Heart left ventricle (tissue), 13 donors: ENCODE results near the gene FEZ2.

Experiments
- POLR2A ChIP-seq, 2 donors: fragments of 450-650 bp; IDR thresholded peaks; one replicate each; pipeline ENCODE4 v1.6.1; 2017; ENCODE audit warnings: antibody characterized with exemption in 2 of 2, mild to moderate bottlenecking in 2 of 2, moderate library complexity in 2 of 2
- TF ChIP-seq, protein P1 (sequence below), 12 donors: fragments of 200-600 bp; sonication (generic) in 4 of 12; IDR thresholded peaks; one replicate each; pipeline versions ENCODE4 v1.5.0 to v1.8.0; 2018 to 2022; ENCODE audit warnings: antibody characterized with exemption in 12 of 12, mild to moderate bottlenecking in 5 of 12
- donor health status: ischemic (EF 13 %, LVEDD 7.1; RV severe dilation, severe dysfunction).
- donor health status: DM: no; HTN: yes; CAD: no.
- donor health status: DM: no; HTN: no; CAD: no.
- donor health status: ischemic (EF 25% LVEDD 6.9; RV normal size, moderate dysfunction).
- donor health status: ischemic (EF 25% LVEDD 5.7; RV mildly dilated, moderate dysfunction).
- donor health status: ischemic (EF 35%, LVEDD 5.7; RV mildly dilated, moderate dysfunction).
- donor health status: nonischemic (EF 11% LVEDD 7.7; RV severe dilation, severe dysfunction).
- donor health status: DM: yes; HTN: yes; CAD: no.
- donor health status: PGD.
- donor health status: ischemic (EF 29% LVEDD 5.4; RV normal size, mild dysfunction).
- donor health status: nonischemic (EF 23%, LVEDD 6.1; RV moderate dilation, normal function).

DNA sequence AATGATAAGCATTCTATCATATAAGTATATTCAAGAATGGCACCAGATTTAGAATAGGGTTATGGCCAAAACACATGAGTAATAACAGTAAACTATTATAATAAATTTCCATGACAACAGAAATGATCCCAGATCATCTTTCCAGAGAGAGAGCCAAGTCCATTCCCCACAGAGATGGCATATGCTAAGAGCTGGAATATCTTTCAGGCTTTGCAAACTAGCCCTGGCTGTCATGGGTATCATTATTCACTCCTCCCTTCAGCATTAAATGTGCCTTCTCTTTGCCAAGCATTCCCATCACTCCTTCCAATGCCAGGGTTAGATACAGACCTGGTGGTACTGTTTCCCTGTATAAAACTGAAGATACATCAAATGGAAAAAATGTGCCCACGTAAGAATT lies 10.9 kb downstream of the FEZ2 start:
- TF ChIP-seq, protein P1, sequence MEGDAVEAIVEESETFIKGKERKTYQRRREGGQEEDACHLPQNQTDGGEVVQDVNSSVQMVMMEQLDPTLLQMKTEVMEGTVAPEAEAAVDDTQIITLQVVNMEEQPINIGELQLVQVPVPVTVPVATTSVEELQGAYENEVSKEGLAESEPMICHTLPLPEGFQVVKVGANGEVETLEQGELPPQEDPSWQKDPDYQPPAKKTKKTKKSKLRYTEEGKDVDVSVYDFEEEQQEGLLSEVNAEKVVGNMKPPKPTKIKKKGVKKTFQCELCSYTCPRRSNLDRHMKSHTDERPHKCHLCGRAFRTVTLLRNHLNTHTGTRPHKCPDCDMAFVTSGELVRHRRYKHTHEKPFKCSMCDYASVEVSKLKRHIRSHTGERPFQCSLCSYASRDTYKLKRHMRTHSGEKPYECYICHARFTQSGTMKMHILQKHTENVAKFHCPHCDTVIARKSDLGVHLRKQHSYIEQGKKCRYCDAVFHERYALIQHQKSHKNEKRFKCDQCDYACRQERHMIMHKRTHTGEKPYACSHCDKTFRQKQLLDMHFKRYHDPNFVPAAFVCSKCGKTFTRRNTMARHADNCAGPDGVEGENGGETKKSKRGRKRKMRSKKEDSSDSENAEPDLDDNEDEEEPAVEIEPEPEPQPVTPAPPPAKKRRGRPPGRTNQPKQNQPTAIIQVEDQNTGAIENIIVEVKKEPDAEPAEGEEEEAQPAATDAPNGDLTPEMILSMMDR (IDR thresholded peaks at IDR 0.05), result no peak
- TF ChIP-seq POLR2A (IDR thresholded peaks at IDR 0.05), result no peak
